Esophagus muscularis mucosa (tissue), 4 donors: ENCODE measurements around the gene PGRMC1. TPM values are rescaled to one million over a fixed set of nuclear protein-coding genes. Genes with fewer than 3 reads are reported as not detected.

ENCODE experiments used
- DNase-seq: peaks from one replicate; pipeline ENCODE4 v3.0.0-alpha.2; 2017; ENCODE audit errors: extremely low spot score
- H3K27ac ChIP-seq, 4 donors: fragments of 200-600 bp; sonication (generic); replicated peaks in 1 of 4; 1 replicate in 3 of 4; 2 replicates in 1 of 4; pipeline ENCODE4 v1.5.1; 2016 to 2019; ENCODE audit warnings: mild to moderate bottlenecking in 1 of 4
- H3K27me3 ChIP-seq, 4 donors: fragments of 200-600 bp; sonication (generic); one replicate each; pipeline versions ENCODE4 v1.5.1 to v1.6.0; 2016 to 2019
- H3K36me3 ChIP-seq, 4 donors: fragments of 200-600 bp; sonication (generic); one replicate each; pipeline ENCODE4 v1.5.1; 2016 to 2019
- H3K4me1 ChIP-seq, 4 donors: fragments of 200-600 bp; sonication (generic); one replicate each; pipeline ENCODE4 v1.5.1; 2016 to 2019
- H3K4me3 ChIP-seq, 4 donors: fragments of 200-600 bp; sonication (generic); 1 replicate in 2 of 4; 2 replicates in 2 of 4; pipeline ENCODE4 v1.5.1; 2016 to 2019; ENCODE audit warnings: mild to moderate bottlenecking in 4 of 4, moderate library complexity in 1 of 4
- H3K9me3 ChIP-seq, 4 donors: fragments of 200-600 bp; sonication (generic); 1 replicate in 3 of 4; 2 replicates in 1 of 4; pipeline ENCODE4 v1.5.1; 2016 to 2019
- EP300 ChIP-seq: sonication (generic); formaldehyde crosslinking; IDR thresholded peaks from one replicate; pipeline ENCODE4 v1.6.1; 2017; ENCODE audit warnings: antibody characterized with exemption
- POLR2A ChIP-seq: fragments of 450-650 bp; IDR thresholded peaks from one replicate; pipeline ENCODE4 v1.6.1; 2017; ENCODE audit warnings: antibody characterized with exemption, moderate library complexity, mild to moderate bottlenecking, low read depth
- POLR2AphosphoS5 ChIP-seq, 2 donors: sonication (generic); formaldehyde crosslinking; IDR thresholded peaks; one replicate each; pipeline ENCODE4 v1.6.1; 2017; ENCODE audit warnings: antibody characterized with exemption in 2 of 2
- WGBS: methylation state at CpG from one replicate; pipeline ENCODE4 v1.1.5; 2018; 5-methylcytosine and 5-hydroxymethylcytosine counted together
- intact Hi-C: fragments of 100-400 bp; cut with DNase I; formaldehyde crosslinking; loops from one replicate; pipeline ENCODE4 v1.15.1; 2023
- total RNA-seq, 4 donors: library from RNA; depleted of rRNA; stranded (reverse); fragments of >200 nt; gene quantifications; one replicate each; pipeline versions ENCODE4 v1.1.0 to v1.2.1, GENCODE V29; 2016
- TF ChIP-seq, protein P1 (sequence below), 3 experiments: fragments of 200-600 bp in 2 of 3; fragments of 450-650 bp in 1 of 3; sonication (generic) in 2 of 3; IDR thresholded peaks; one replicate each; pipeline ENCODE4 v1.5.1; 2017 to 2019; ENCODE audit warnings: antibody characterized with exemption in 3 of 3, mild to moderate bottlenecking in 2 of 3, moderate library complexity in 1 of 3

The PGRMC1 gene
- total RNA-seq, 4 donors from 2014 or later, result 94.7 to 152 (median 138) TPM

DNA sequence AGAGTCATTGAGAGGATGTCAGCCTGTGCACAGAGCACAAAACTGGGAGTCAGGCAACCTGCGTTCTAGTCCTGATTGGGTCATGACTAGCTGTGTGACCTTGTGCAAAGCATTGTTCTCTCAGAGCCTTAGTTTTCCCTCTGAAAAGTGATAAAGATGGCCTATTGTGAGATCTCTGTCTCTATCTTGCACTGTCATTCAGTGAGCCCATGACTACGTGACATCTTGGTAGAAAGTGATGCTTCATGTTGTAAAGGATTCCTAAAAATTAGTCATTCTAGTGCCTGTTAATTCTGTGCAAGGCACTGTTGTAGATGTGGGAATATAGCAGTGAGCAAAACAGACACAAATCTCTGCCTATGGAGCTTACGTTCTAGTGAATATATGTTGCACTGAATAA, 2.5 kb downstream of the PGRMC1 start:
- Histone ChIP-seq H3K4me1 (peaks cover 0 to 30% (median 19%) of the 10 kb centered on the region in 4 donors), H3K27ac (no peak overlapping the region), H3K36me3 (peaks cover 0 to 11% (median 4%) of the 10 kb centered on the region in 4 donors), H3K27me3 (no peaks in the 10 kb centered on the region), H3K9me3 (no peaks in the 10 kb centered on the region), H3K4me3 (no peak overlapping the region)
- TF ChIP-seq POLR2AphosphoS5 (IDR thresholded peaks at IDR 0.05), result no peak
- no peak for TF ChIP-seq POLR2A
- TF ChIP-seq, protein P1, sequence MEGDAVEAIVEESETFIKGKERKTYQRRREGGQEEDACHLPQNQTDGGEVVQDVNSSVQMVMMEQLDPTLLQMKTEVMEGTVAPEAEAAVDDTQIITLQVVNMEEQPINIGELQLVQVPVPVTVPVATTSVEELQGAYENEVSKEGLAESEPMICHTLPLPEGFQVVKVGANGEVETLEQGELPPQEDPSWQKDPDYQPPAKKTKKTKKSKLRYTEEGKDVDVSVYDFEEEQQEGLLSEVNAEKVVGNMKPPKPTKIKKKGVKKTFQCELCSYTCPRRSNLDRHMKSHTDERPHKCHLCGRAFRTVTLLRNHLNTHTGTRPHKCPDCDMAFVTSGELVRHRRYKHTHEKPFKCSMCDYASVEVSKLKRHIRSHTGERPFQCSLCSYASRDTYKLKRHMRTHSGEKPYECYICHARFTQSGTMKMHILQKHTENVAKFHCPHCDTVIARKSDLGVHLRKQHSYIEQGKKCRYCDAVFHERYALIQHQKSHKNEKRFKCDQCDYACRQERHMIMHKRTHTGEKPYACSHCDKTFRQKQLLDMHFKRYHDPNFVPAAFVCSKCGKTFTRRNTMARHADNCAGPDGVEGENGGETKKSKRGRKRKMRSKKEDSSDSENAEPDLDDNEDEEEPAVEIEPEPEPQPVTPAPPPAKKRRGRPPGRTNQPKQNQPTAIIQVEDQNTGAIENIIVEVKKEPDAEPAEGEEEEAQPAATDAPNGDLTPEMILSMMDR (IDR thresholded peaks at IDR 0.05), result no peak
- no peak for TF ChIP-seq EP300
- no peak for DNase-seq
- 70% methylated on average over 3 of the region's 3 CpGs for WGBS
- intact Hi-C loops, result no loop called here

DNA sequence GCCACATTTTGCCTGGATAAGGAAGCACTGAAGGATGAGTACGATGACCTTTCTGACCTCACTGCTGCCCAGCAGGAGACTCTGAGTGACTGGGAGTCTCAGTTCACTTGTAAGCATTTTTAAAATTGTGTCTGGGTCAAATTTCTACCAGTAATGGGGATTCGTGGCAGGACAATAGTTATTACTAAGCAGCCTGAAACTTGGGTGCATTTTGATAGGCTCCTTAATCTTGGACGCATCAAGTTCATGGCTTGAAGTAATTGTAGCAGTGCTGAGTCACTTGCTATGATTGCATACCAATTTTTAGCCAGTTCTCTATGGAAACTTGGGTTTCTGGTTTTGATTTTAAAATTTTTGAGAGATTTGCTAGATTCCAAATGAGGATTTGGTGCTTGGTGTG, 4.3 kb downstream of the PGRMC1 start:
- intact Hi-C loops, result no loop called here
- no peak for DNase-seq
- Histone ChIP-seq H3K9me3 (no peaks in the 10 kb centered on the region), H3K4me3 (no peak overlapping the region), H3K36me3 (peaks cover 0 to 14% (median 9%) of the 10 kb centered on the region in 4 donors), H3K27ac (peak overlapping the region in 1 of 4 donors; percentile 47), H3K27me3 (no peaks in the 10 kb centered on the region), H3K4me1 (peaks cover 0 to 27% (median 17%) of the 10 kb centered on the region in 4 donors)
- WGBS, result 56% methylated on average over 3 of the region's 3 CpGs
- no peak for TF ChIP-seq POLR2AphosphoS5 (IDR thresholded peaks at IDR 0.05)
- TF ChIP-seq EP300, result no peak
- TF ChIP-seq POLR2A, result no peak
- TF ChIP-seq, protein P1 (IDR thresholded peaks at IDR 0.05), result no peak

DNA sequence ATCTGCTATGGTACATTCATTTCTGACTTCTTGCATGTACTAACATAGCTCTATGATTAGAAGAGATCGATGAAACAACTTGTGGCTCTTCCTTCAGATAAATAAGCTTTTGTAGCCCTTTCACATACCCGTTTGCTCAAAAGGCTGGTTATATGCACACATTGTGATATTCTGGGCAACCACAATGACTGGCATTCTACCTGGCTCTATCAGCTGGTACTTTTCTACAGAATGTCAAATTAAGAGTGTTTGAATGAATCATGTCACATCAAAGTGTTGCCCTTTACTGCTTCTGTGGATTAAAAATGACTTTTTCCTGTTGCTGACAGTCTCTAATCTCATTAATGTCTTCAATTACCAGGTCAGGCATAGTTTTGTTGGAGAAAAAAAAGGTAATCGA, 11.6 kb downstream of the PGRMC1 start:
- Histone ChIP-seq H3K4me3 (no peak overlapping the region), H3K36me3 (peaks cover 0 to 16% (median 9%) of the 10 kb centered on the region in 4 donors), H3K4me1 (no peaks in the 10 kb centered on the region), H3K27ac (no peak overlapping the region), H3K9me3 (no peaks in the 10 kb centered on the region), H3K27me3 (no peaks in the 10 kb centered on the region)
- TF ChIP-seq EP300 (no peak), POLR2AphosphoS5 (IDR thresholded peaks at IDR 0.05) (no peak), POLR2A (no peak)
- TF ChIP-seq, protein P1 (IDR thresholded peaks at IDR 0.05), result no peak
- no peak for DNase-seq
- 60% methylated on average over 3 of the region's 3 CpGs for WGBS
- intact Hi-C loops, result no loop called here

DNA sequence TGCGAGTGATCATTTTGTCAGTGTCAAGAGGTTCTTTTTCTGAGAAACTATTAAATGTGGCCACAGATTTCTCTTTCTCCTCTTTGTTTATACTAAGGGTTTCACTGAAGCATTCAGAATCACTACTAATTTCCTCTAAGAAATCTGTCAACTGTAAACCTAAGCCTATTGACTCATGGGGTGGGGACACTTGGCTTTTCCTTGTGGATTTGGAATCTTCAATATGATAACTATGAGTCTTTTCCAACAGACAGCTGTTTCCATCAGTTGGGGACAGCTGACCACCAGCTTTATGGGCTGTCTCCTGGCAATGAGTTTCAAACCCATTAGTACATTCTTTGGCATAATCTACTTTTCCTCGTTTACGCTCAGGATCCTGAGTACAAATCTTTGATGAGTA, 13.8 kb downstream of the PGRMC1 start:
- TF ChIP-seq POLR2AphosphoS5 (IDR thresholded peaks at IDR 0.05) (no peak), POLR2A (no peak), EP300 (no peak)
- TF ChIP-seq, protein P1 (IDR thresholded peaks at IDR 0.05), result no peak
- Histone ChIP-seq H3K36me3 (peaks cover 0 to 4% (median 0%) of the 10 kb centered on the region in 4 donors), H3K27ac (no peak overlapping the region), H3K27me3 (no peaks in the 10 kb centered on the region), H3K9me3 (no peaks in the 10 kb centered on the region), H3K4me3 (no peak overlapping the region), H3K4me1 (no peaks in the 10 kb centered on the region)
- intact Hi-C loops, result no loop called here
- WGBS, result 88% methylated on average over 3 of the region's 3 CpGs
- no peak for DNase-seq

DNA sequence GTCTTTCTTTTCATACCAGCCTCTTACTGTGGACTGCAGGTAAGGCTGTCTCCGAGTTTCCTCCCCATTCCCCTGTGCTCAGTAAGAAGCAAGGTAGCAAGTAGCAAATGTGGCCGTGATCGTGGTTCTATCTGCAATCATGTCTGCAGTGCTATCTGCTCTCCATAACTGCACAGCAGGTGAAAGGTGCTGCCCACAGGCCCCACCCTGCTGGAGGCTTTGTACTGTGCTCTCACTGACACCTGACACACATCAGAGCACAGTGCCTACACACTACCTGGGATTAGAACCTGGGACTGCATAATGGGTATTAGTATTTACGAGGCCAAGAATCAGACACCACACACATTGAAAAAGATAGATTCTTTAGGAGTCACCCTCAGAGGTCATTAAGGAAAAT, 15.3 kb downstream of the PGRMC1 start:
- no peak for DNase-seq
- 87% methylated on average over 4 of the region's 4 CpGs for WGBS
- intact Hi-C loops, result no loop called here
- Histone ChIP-seq H3K4me1 (no peaks in the 10 kb centered on the region), H3K4me3 (no peak overlapping the region), H3K27ac (no peak overlapping the region), H3K27me3 (no peaks in the 10 kb centered on the region), H3K36me3 (no peaks in the 10 kb centered on the region), H3K9me3 (no peaks in the 10 kb centered on the region)
- TF ChIP-seq, protein P1 (IDR thresholded peaks at IDR 0.05), result no peak
- no peak for TF ChIP-seq POLR2AphosphoS5 (IDR thresholded peaks at IDR 0.05)
